HG03571 (cell line): ENCODE data around the gene PNKD.

Source experiments
- ATAC-seq: cut with Tn5 transposase; IDR thresholded peaks from one replicate; pipeline ENCODE4 v1.9.1; 2021; ENCODE audit not compliant: unreplicated experiment

The PNKD gene

GRCh38 chr2:218368621-218369153 is 98.4 kb downstream of the PNKD start:
- ATAC-seq, result no peak

GRCh38 chr2:218369330-218369729 is 99.0 kb downstream of the PNKD start:
- no peak for ATAC-seq

GRCh38 chr2:218370410-218371063 is 100.2 kb downstream of the PNKD start:
- no peak for ATAC-seq

GRCh38 chr2:218371983-218372350 is 101.6 kb downstream of the PNKD start:
- no peak for ATAC-seq

GRCh38 chr2:218374795-218375194 is 104.5 kb downstream of the PNKD start:
- no peak for ATAC-seq

- no peak for ATAC-seq
These were observed 104.9 kb downstream of the PNKD start for GRCh38 chr2:218375212-218375611.

- no peak for ATAC-seq
These were observed 107.7 kb downstream of the PNKD start for GRCh38 chr2:218378053-218378452.

- ATAC-seq, result no peak
These were observed 111.6 kb downstream of the PNKD start, which contains the start of gene SLC11A1 for GRCh38 chr2:218381916-218382366. SLC11A1 (plus strand) TSS chr2:218382273; CDS start chr2:218382369, 96 bp downstream.

- ATAC-seq, result no peak
These were observed 112.5 kb downstream of the PNKD start for GRCh38 chr2:218382785-218383184.

GRCh38 chr2:218383892-218384519 is 113.7 kb downstream of the PNKD start:
- no peak for ATAC-seq

GRCh38 chr2:218384975-218385374 is 114.7 kb downstream of the PNKD start:
- no peak for ATAC-seq

GRCh38 chr2:218386505-218387368 is 116.4 kb downstream of the PNKD start:
- ATAC-seq, result no peak

- no peak for ATAC-seq
These were observed 117.3 kb downstream of the PNKD start for GRCh38 chr2:218387369-218388194.

GRCh38 chr2:218389333-218390150 is 119.2 kb downstream of the PNKD start:
- ATAC-seq, result no peak

GRCh38 chr2:218391202-218391601 is 120.9 kb downstream of the PNKD start:
- ATAC-seq, result no peak

- no peak for ATAC-seq
These were observed 122.1 kb downstream of the PNKD start for GRCh38 chr2:218392459-218392858.

- ATAC-seq, result no peak
These were observed 122.7 kb downstream of the PNKD start for GRCh38 chr2:218392891-218393462.

- no peak for ATAC-seq
These were observed 123.5 kb downstream of the PNKD start for GRCh38 chr2:218393750-218394290.
